NB4 (cell line): Measurements from ENCODE around the gene MRO.

Experiments
- DNase-seq: peaks from one replicate; pipeline ENCODE4 v3.0.0; 2010; ENCODE audit warnings: low read depth
- H3K4me3 ChIP-seq: one replicate; pipeline ENCODE4 v1.5.1; 2011; ENCODE audit warnings: mild to moderate bottlenecking, low read depth, low read length, moderate library complexity
- MAX ChIP-seq: IDR thresholded peaks from 2 replicates; pipeline ENCODE4 v1.6.1; 2011; ENCODE audit warnings: low read depth, low read length
- MYC ChIP-seq: IDR thresholded peaks from 2 replicates; pipeline ENCODE4 v1.6.1; 2011; ENCODE audit warnings: low read depth, low read length
- POLR2A ChIP-seq: IDR thresholded peaks from 2 replicates; pipeline ENCODE4 v1.6.1; 2011; ENCODE audit warnings: mild to moderate bottlenecking; ENCODE audit not compliant: insufficient read length; ENCODE audit errors: extremely low read depth
- TF ChIP-seq, protein P1 (sequence below): IDR thresholded peaks from one replicate; pipeline ENCODE4 v1.5.1; 2012; ENCODE audit warnings: low read depth, low read length

Gene MRO

GRCh38 chr18:50751947-50752346, 67.9 kb downstream of the MRO start:
- TF ChIP-seq MYC = no peak
- no peak for TF ChIP-seq POLR2A
- TF ChIP-seq, protein P1, sequence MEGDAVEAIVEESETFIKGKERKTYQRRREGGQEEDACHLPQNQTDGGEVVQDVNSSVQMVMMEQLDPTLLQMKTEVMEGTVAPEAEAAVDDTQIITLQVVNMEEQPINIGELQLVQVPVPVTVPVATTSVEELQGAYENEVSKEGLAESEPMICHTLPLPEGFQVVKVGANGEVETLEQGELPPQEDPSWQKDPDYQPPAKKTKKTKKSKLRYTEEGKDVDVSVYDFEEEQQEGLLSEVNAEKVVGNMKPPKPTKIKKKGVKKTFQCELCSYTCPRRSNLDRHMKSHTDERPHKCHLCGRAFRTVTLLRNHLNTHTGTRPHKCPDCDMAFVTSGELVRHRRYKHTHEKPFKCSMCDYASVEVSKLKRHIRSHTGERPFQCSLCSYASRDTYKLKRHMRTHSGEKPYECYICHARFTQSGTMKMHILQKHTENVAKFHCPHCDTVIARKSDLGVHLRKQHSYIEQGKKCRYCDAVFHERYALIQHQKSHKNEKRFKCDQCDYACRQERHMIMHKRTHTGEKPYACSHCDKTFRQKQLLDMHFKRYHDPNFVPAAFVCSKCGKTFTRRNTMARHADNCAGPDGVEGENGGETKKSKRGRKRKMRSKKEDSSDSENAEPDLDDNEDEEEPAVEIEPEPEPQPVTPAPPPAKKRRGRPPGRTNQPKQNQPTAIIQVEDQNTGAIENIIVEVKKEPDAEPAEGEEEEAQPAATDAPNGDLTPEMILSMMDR = no peak
- no peak for TF ChIP-seq MAX
- H3K4me3 ChIP-seq = no peak overlapping the region
- no peak for DNase-seq

DNA sequence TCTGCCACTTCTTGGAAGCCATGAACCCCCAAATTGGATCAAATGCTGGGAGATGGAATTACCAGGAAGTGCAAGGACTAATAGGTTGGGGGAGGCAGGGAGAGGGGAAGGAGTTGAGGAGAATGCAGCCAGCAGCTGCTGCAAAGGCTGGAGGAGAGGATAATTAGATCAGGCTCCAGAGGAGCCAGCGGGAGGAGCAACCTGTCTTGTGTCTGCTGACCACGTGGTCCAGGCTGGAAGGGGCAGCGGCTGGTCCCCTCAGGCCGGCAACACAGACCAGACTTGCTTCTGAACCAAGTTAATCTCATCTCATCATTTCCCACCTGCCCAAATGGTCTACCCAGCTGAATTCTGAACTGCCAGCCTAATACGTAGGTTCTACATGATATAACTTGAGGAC, 68.3 kb downstream of the MRO start:
- no peak overlapping the region for H3K4me3 ChIP-seq
- no peak for TF ChIP-seq POLR2A
- no peak for TF ChIP-seq MYC
- TF ChIP-seq, protein P1 = no peak
- TF ChIP-seq MAX = no peak

GRCh38 chr18:50750546-50750945, 69.3 kb downstream of the MRO start:
- DNase-seq = no peak
- no peak overlapping the region for H3K4me3 ChIP-seq
- TF ChIP-seq, protein P1 = no peak
- TF ChIP-seq MAX = no peak
- TF ChIP-seq POLR2A = no peak
- no peak for TF ChIP-seq MYC

More for the DNA sequence above, 68.3 kb downstream of the MRO start:
- no peak for DNase-seq

GRCh38 chr18:50749945-50750344, 69.9 kb downstream of the MRO start:
- TF ChIP-seq MAX = no peak
- no peak for TF ChIP-seq MYC
- TF ChIP-seq, protein P1 = no peak
- no peak for TF ChIP-seq POLR2A
- H3K4me3 ChIP-seq = no peak overlapping the region
- no peak for DNase-seq

GRCh38 chr18:50749421-50749820, 70.4 kb downstream of the MRO start:
- no peak overlapping the region for H3K4me3 ChIP-seq

More at GRCh38 chr18:50749421-50749820, 70.4 kb downstream of the MRO start:
- DNase-seq = no peak
- TF ChIP-seq, protein P1 = no peak
- TF ChIP-seq POLR2A = no peak
- no peak for TF ChIP-seq MAX
- TF ChIP-seq MYC = no peak
